Thyroid gland (tissue), 4 donors: ENCODE measurements around the gene DOCK10. TPM values are rescaled to one million over a fixed set of nuclear protein-coding genes. Genes with fewer than 3 reads are reported as not detected.

ENCODE experiments used
- DNase-seq, 2 donors: peaks; one replicate each; pipeline ENCODE4 v3.0.0-alpha.2; 2019
- H3K27ac ChIP-seq, 3 donors: fragments of 200-600 bp; sonication (generic); 1 replicate in 2 of 3; 2 replicates in 1 of 3; pipeline ENCODE4 v1.5.1; 2016 to 2019; ENCODE audit warnings: mild to moderate bottlenecking in 1 of 3, moderate library complexity in 1 of 3
- H3K27me3 ChIP-seq: fragments of 200-600 bp; sonication (generic); one replicate; pipeline ENCODE4 v1.5.1; 2019
- H3K36me3 ChIP-seq, 2 donors: fragments of 200-600 bp; sonication (generic); one replicate each; pipeline ENCODE4 v1.5.1; 2016 to 2019
- H3K4me1 ChIP-seq, 2 donors: fragments of 200-600 bp; sonication (generic); one replicate each; pipeline ENCODE4 v1.5.1; 2017 to 2019
- H3K4me3 ChIP-seq, 3 donors: fragments of 200-600 bp; sonication (generic); replicated peaks in 1 of 3; 1 replicate in 2 of 3; 2 replicates in 1 of 3; pipeline ENCODE4 v1.5.1; 2016; ENCODE audit warnings: mild to moderate bottlenecking in 1 of 3
- H3K9me3 ChIP-seq: fragments of 200-600 bp; sonication (generic); one replicate; pipeline ENCODE4 v1.5.1; 2017
- POLR2A ChIP-seq, 2 donors: fragments of 450-650 bp; IDR thresholded peaks; one replicate each; pipeline ENCODE4 v1.6.1; 2017; ENCODE audit warnings: antibody characterized with exemption in 2 of 2, mild to moderate bottlenecking in 2 of 2, moderate library complexity in 1 of 2
- WGBS, 2 donors: methylation state at CpG; one replicate each; pipeline ENCODE4 v1.1.5; 2017; 5-methylcytosine and 5-hydroxymethylcytosine counted together
- intact Hi-C: fragments of 100-400 bp; cut with DNase I; formaldehyde crosslinking; loops from one replicate; pipeline ENCODE4 v1.15.1; 2023
- total RNA-seq, 4 donors: library from RNA; depleted of rRNA; stranded (reverse); fragments of >200 nt; gene quantifications; one replicate each; pipeline ENCODE4 v1.2.3, GENCODE V29; 2016
- TF ChIP-seq, protein P1 (sequence below), 6 experiments: fragments of 200-600 bp in 3 of 6; fragments of 450-650 bp in 3 of 6; sonication (generic) in 3 of 6; IDR thresholded peaks; one replicate each; pipeline ENCODE4 v1.5.1; 2016 to 2019; ENCODE audit warnings: antibody characterized with exemption in 6 of 6, mild to moderate bottlenecking in 2 of 6, inconsistent platforms in 1 of 6, moderate library complexity in 1 of 6

Gene DOCK10
- total RNA-seq, 4 donors from 2014 or later = 4.6 to 8.9 (median 7.1) TPM

DNA sequence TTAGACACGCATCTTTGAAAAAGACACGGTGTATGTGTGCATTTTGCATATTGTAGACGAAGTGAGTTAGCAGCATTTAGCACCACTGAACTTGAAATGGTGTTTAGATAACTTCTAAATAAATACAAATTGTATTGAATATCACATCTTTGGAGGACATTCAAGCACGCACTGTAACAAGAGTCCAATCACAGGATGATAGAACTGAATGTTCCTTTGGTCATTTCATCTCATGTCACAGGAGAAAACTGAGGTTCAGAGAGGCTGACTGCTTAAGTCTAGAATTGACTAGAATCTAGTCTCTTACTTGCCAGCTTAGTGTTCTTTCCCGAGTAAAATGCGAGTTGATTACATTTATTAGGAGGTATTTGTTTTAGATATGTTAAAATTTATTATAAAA is 206.9 kb downstream of the DOCK10 start:
- Histone ChIP-seq H3K27me3 (no peaks in the 10 kb centered on the region), H3K4me1 (no peaks in the 10 kb centered on the region), H3K4me3 (no peak overlapping the region), H3K36me3 (no peaks in the 10 kb centered on the region), H3K9me3 (no peaks in the 10 kb centered on the region), H3K27ac (no peak overlapping the region)
- 81 to 95% methylated on average over 6 of the region's 6 CpGs for WGBS, 2 donors
- DNase-seq = no peak
- intact Hi-C loops = no loop called here
- TF ChIP-seq, protein P1, sequence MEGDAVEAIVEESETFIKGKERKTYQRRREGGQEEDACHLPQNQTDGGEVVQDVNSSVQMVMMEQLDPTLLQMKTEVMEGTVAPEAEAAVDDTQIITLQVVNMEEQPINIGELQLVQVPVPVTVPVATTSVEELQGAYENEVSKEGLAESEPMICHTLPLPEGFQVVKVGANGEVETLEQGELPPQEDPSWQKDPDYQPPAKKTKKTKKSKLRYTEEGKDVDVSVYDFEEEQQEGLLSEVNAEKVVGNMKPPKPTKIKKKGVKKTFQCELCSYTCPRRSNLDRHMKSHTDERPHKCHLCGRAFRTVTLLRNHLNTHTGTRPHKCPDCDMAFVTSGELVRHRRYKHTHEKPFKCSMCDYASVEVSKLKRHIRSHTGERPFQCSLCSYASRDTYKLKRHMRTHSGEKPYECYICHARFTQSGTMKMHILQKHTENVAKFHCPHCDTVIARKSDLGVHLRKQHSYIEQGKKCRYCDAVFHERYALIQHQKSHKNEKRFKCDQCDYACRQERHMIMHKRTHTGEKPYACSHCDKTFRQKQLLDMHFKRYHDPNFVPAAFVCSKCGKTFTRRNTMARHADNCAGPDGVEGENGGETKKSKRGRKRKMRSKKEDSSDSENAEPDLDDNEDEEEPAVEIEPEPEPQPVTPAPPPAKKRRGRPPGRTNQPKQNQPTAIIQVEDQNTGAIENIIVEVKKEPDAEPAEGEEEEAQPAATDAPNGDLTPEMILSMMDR (IDR thresholded peaks at IDR 0.05) = no peak
- no peak for TF ChIP-seq POLR2A (IDR thresholded peaks at IDR 0.05)

DNA sequence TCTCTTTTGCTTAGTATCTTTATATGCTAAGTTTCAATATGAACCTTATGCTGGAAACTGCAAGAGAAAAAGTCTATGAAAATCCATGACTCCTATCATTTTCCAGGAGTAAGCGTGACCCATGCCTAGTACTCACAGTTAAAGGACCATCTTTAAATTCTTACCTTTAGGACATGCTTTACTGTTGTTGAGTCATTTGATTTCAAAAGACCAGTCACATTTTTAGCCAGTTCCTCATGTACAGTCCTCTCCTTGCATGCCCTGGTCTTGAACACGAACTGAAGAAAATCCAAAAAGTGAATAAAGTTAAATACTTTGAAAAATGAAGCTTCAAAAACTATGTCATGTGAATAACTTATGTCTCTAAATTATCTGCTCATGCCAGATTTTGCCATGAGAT is 208.3 kb downstream of the DOCK10 start:
- intact Hi-C loops = no loop called here
- DNase-seq = no peak
- H3K36me3 ChIP-seq = no peaks in the 10 kb centered on the region
- WGBS, 2 donors = 90 to 97% methylated on average over 2 of the region's 2 CpGs
- no peak for TF ChIP-seq POLR2A (IDR thresholded peaks at IDR 0.05)
- TF ChIP-seq, protein P1 (IDR thresholded peaks at IDR 0.05) = no peak
- H3K4me1 ChIP-seq = no peaks in the 10 kb centered on the region
- no peaks in the 10 kb centered on the region for H3K9me3 ChIP-seq
- H3K27ac ChIP-seq = no peak overlapping the region
- H3K27me3 ChIP-seq = no peaks in the 10 kb centered on the region
- no peak overlapping the region for H3K4me3 ChIP-seq

DNA sequence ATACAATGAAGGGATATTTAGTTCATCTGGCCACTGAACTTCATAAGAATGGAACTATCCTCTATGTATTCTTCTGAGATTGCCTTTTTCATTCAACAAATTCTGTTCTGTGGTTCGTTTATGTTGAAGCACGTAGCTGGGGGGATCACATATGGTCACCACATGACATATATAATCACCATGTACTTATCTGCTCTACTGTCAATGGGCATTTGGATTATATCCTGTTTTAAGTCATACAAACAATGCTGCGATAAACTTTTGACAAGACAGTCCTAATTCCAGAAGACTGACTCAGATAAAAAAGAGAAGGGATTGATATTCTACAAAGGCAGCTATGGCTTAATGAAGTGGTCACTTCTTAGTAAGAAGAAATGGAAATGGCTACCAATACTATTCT is 210.1 kb downstream of the DOCK10 start:
- intact Hi-C loops = no loop called here
- Histone ChIP-seq H3K27me3 (no peaks in the 10 kb centered on the region), H3K4me3 (no peak overlapping the region), H3K36me3 (no peaks in the 10 kb centered on the region), H3K4me1 (no peaks in the 10 kb centered on the region), H3K27ac (no peak overlapping the region), H3K9me3 (no peaks in the 10 kb centered on the region)
- TF ChIP-seq POLR2A (IDR thresholded peaks at IDR 0.05) = no peak
- TF ChIP-seq, protein P1 (IDR thresholded peaks at IDR 0.05) = no peak
- no peak for DNase-seq
- 92 to 94% methylated on average over 3 of the region's 3 CpGs for WGBS, 2 donors

DNA sequence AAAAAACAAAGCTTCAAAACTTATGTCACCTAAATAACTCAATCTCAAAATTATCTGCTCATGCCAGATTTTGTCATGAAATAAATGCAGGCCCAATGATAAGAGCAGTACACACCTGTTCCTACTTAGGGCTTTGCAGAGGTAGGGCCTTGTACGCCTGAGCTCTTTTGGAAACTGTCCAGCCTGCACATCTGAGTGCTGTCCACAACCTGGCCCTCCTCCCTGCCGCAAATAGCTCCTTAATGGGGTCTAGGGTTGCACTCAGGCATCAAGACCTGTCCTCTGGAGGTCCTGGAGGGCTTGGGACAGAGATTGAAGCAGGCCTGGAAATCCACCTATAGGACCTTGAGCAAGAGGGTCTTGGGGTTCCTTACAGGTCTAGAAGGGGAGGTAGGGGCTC is 210.7 kb downstream of the DOCK10 start:
- Histone ChIP-seq H3K4me3 (no peak overlapping the region), H3K9me3 (no peaks in the 10 kb centered on the region), H3K27ac (no peak overlapping the region), H3K36me3 (no peaks in the 10 kb centered on the region), H3K27me3 (no peaks in the 10 kb centered on the region), H3K4me1 (no peaks in the 10 kb centered on the region)
- WGBS, 2 donors = 56 to 65% methylated on average over 2 of the region's 2 CpGs
- no peak for DNase-seq
- intact Hi-C loops = no loop called here
- TF ChIP-seq, protein P1 (IDR thresholded peaks at IDR 0.05) = no peak
- TF ChIP-seq POLR2A (IDR thresholded peaks at IDR 0.05) = no peak

DNA sequence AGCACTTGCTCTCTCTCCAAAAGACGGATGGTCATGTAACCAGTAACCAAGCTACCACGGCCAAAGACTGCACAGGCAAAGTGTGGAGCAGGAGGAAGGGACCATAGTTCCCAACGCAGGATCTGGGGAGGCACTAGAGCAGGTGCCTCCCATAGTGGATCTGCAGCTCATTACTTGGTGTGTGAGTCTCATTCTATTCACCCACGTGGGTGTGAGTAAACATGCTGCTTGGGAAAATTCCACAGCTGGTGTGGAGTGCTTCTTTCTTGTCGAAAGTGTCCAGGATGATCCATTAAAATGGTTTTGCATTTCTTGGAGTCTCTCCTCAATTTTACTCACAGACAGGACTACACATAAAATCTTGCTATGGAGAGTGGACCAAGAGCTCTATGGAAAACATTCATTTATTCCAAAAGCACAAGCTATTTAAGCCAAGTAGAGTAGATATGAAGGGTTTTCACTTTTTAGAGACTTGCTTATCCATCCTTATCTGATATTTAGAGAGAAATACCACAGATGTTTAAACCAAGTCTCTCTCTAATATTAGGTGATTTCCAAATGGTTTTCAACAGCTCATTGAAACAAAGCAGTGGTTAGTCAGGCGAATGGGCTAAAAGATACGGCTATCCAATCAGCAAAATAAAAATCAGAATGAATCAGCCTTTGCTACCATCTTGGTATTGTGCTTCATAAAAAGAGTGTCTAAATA is 221.8 kb downstream of the DOCK10 start:
- intact Hi-C loops = no loop called here
- TF ChIP-seq, protein P1 (IDR thresholded peaks at IDR 0.05) = no peak
- TF ChIP-seq POLR2A (IDR thresholded peaks at IDR 0.05) = no peak
- H3K4me3 ChIP-seq = no peak overlapping the region
- H3K27ac ChIP-seq = no peak overlapping the region
- H3K9me3 ChIP-seq = no peaks in the 10 kb centered on the region
- no peaks in the 10 kb centered on the region for H3K4me1 ChIP-seq
- WGBS, 2 donors = 76 to 80% methylated on average over 7 of the region's 7 CpGs
- H3K36me3 ChIP-seq = no peaks in the 10 kb centered on the region
- DNase-seq = no peak
- no peaks in the 10 kb centered on the region for H3K27me3 ChIP-seq
